ENCODE measurements around the gene LAMB3.

LAMB3 gene

GRCh38 chr1:209661071-209661470 is 8.8 kb upstream of the LAMB3 start:
- DNase-seq, result no peak

GRCh38 chr1:209659909-209660308 is 7.7 kb upstream of the LAMB3 start:
- no peak for DNase-seq

- no peak for DNase-seq
Measured at GRCh38 chr1:209657918-209658317, 5.7 kb upstream of the LAMB3 start.

- peak; percentile 49 for DNase-seq
Measured at GRCh38 chr1:209657140-209657879, 5.1 kb upstream of the LAMB3 start.

- no peak for DNase-seq
Measured at GRCh38 chr1:209655411-209656231, 3.4 kb upstream of the LAMB3 start.

- no peak for DNase-seq
Measured at GRCh38 chr1:209653915-209654351, 1.7 kb upstream of the LAMB3 start.

GRCh38 chr1:209652873-209653401 is 712 bp upstream of the LAMB3 start:
- peak; percentile 12 for DNase-seq

- peak; percentile 65 for DNase-seq
Measured at GRCh38 chr1:209651138-209651587, 1.1 kb downstream of the LAMB3 start.

GRCh38 chr1:209650454-209650853 is 1.8 kb downstream of the LAMB3 start:
- no peak for DNase-seq

- DNase-seq, result peak; percentile 56
Measured at GRCh38 chr1:209648931-209649776, 3.1 kb downstream of the LAMB3 start.

- no peak for DNase-seq
Measured at GRCh38 chr1:209648346-209648745, 3.9 kb downstream of the LAMB3 start.

- no peak for DNase-seq
Measured at GRCh38 chr1:209647156-209647555, 5.1 kb downstream of the LAMB3 start.

- no peak for DNase-seq
Measured at GRCh38 chr1:209646558-209646957, 5.7 kb downstream of the LAMB3 start.

- no peak for DNase-seq
Measured at GRCh38 chr1:209645574-209646452, 6.4 kb downstream of the LAMB3 start.

- no peak for DNase-seq
Measured at GRCh38 chr1:209643285-209644020, 8.8 kb downstream of the LAMB3 start.

- no peak for DNase-seq
Measured at GRCh38 chr1:209642816-209643215, 9.4 kb downstream of the LAMB3 start.

- DNase-seq, result no peak
Measured at GRCh38 chr1:209641832-209642172, 10.4 kb downstream of the LAMB3 start.

- no peak for DNase-seq
Measured at GRCh38 chr1:209635850-209636249, 16.4 kb downstream of the LAMB3 start.

- DNase-seq, result no peak
Measured at GRCh38 chr1:209634005-209634737, 18.1 kb downstream of the LAMB3 start.

- DNase-seq, result no peak
Measured at GRCh38 chr1:209633335-209633997, 18.8 kb downstream of the LAMB3 start.
